GDM1 (cell line): ENCODE measurements around the gene GXYLT1.
"Not testable (repeated sequence)": the region's sequence is repeated elsewhere in the genome, so short reads cannot be mapped to it uniquely, and the experiment has no call there.

Source experiments
- DNase-seq: peaks from one replicate; lab custom pipeline; 2025; lab: John Stamatoyannopoulos, UW

The GXYLT1 gene

GRCh38 chr12:42144158-42144407 lies 591 bp downstream of the GXYLT1 start:
- DNase-seq, result no peak

DNA sequence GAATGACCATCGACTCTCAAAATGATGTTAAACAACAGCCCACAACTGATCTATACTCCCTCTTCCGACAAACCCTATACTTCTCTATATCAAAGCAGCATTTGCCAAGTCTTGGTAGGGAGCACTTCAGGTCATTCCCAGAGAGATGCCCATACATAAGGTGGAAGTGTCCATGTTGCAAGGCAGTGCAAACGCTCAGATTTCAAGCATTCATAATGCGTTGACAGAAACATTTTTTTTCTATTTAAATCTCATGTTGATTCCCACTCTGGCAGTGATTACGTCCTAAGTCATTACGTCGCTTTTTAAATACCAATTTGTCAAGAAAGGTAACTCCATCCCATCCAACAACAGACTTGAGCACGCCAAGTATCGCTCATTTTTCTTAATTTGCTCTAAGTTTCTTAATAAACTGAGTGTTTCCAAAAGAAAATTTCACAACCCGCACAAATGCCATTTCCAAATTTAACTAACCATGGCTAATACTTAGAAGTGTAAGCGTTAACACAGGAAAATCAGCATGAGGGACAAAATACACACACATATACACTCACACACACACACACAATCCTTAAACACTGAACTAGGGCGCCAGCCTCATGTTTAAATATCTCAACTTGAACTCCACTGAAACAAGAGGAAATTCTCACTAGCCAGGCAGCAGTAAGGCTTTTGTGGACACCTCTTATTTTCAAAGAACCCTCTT lies 1.1 kb downstream of the GXYLT1 start:
- DNase-seq, result no peak

DNA sequence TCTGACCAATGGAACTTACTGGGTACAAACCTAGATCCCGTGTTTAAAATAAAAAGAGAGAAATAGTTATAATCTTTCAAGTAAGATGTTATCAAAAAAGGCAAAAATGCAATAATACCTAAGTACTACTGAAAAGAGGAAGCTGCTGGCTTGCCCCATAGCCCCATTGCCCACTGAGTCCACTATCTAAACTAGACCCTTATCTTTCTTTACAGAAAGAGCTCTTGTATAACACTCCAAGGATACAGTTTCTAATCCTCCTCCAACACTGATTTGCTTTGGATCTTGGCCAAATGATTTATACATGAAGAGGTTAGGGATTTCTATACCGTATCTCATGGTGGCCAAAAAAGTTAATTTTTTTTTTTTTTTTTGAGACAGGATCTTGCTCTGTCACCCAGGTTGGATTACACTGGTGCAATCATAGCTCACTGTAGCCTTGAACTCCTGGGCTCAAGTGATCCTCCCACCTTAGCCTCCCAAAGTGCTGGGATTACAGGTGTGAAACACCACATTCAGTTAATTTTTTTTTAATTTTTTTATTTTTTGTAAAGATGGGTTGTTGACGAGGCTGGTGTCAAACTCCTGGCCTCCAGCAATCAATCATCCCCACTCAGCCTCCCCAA lies 2.6 kb downstream of the GXYLT1 start:
- DNase-seq, result no peak

DNA sequence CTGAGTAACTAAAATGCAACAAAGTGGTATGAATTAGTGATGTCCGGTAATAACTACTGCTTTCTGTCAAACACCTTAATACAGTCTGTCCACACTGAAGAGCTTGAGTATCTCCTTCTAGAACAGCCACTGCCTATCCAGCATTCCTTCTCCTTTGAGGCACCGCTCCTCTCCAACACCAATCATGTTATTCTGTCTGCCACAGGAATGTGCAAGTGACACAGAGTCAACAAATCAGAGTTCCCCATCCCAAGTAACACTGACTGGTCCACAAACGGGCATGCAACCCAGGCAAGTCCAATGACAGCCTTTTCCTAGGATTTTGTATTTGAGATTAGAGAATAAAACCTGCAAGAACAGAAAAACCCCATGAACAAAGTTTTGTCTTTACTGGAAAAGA lies 3.8 kb downstream of the GXYLT1 start:
- DNase-seq, result no peak

- DNase-seq, result no peak
Observed at GRCh38 chr12:42135259-42135814, 9.3 kb downstream of the GXYLT1 start.

DNA sequence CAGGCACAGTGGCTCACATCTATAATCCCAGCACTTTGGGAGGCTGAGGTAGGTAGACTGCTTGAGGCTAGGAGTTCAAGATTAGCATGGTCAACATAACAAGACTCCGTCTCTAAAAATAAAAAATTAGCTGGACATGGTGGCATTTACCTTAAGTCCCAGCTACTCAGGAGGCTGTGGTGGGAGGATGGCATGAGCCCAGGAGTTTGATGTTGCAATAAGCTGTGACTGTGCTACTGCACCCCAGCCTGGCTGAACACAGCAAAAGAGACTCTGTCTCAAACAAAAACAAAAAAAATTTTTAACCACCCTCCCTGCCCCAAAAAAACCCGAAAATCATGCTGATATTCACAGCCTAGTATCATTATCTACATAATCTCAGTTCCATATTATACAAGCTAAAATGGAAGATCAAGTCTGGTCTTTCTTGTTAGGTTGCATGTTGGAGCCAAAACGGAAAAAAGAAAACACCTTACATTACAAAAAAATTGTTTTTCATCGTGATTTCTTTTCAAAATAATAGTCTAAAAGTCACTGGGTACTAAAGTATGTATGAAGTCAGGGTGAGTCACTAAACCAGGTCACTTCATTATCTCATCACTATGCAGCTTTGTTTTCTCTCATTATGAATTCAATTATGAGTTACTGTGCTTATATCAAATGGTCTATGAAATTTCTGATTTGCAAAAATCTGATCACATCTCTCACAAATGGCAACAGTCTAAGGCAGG lies 13.8 kb downstream of the GXYLT1 start:
- DNase-seq, result no peak

DNA sequence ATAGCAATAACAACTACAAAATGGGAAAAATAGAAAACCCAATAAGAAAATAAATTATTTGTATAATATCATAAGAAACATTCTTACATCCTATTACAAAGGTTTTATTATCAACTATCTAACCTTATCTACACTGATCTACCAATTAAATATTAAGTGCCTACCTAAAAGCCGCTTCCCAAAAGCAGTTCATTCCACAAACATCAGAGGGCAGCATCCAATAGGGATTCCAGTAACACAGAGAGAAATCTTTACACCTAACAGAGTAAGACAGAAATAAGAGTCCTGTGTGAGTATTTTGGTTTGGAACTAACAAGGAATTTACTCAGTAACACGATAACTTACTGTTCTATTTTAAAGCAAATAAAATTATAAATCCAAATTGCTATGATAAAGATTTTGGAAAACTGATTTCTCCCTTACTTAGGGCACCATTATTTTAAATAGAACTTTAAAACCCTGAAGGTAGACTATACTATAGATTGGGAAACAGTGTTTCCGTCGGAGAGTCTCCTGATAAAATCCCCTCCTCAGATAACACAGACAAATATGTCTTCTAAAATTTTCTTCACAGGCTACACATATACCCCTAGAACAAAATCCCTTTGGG lies 15.0 kb downstream of the GXYLT1 start:
- no peak for DNase-seq

DNA sequence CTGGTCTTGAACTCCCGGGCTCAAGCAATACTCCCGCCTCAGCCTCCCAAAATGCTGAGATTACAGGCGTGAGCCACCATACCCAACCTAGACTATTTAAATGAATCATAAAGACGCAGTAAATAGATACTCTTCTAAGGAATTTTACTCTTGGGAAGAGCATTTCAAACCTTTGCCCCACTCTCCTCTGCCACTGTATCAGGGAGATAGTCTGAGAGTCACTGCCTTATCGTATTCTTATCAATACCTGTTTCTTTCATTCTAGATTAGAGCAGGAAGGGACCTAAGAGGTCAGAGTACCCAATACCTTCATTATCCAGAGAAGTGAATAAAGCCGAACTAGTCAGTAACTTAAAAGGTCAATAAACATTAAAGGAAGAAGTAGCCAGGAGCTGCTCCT lies 15.8 kb downstream of the GXYLT1 start:
- no peak for DNase-seq

- no peak for DNase-seq
Observed at GRCh38 chr12:42128327-42128726, 16.3 kb downstream of the GXYLT1 start.

DNA sequence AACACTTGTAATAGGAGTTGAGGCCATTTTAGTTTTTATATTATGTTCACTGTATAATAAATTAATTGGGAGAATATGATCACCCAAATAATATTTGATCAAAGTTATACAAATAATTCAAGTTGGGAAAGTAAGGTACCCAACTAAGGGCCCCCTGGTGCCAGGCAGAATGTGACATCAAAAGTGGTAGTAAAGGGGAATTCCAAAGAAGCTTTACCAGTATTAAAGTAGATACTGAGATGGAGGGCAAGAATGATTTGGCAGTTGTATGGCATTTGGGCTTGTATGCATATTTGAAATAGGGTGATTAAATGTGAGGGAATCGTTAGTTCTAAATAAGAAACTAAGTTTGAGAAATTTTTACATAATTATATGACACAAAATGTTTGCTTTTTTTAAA lies 17.7 kb downstream of the GXYLT1 start:
- DNase-seq, result no peak

DNA sequence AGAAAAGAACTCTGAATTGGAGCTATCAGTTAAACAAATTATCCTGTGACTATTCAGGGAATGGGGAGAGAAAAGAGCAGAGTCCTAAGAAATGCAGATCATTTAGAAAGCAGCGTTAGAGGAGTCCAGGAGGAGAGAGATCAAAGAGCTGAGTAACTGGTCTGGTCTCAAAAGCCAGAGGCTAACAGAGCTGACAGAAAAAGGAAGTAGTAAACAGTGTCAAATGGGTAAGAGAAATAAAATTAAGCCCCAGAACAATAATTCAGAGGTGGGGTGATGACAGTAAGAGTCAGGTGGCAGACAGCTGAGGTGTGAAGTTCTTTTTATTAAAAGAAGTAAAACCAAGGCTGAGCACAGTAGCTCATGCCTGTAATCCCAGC lies 19.3 kb downstream of the GXYLT1 start:
- DNase-seq, result no peak

DNA sequence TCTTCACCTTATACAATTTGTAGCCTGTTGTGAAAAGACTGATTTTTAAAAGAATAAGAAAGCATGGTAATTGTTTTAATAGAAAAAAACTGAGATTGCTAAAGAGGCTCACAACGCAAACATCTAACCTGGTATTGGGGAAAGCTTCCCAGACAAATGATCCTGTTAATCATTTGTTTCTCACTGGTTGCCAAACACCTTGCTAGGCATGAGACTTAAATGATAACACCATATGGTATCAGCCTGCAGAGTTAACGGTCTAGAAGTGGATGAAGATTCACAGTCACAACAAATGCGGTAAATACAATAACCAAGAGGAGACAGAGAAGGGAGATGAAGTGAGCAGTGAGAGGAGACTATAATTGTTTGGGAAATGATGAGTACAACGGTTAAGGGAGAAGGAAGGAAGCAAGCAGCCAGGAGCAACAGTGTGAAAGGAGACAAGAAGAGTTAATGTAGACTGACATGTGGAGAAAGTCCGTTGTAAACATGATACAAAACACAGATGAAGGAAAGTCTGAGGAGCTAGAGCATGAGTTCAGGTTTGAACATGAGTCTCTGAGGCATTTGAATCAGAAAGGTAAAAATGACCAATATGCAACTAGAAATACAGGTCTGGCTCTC lies 19.8 kb downstream of the GXYLT1 start:
- no peak for DNase-seq

DNA sequence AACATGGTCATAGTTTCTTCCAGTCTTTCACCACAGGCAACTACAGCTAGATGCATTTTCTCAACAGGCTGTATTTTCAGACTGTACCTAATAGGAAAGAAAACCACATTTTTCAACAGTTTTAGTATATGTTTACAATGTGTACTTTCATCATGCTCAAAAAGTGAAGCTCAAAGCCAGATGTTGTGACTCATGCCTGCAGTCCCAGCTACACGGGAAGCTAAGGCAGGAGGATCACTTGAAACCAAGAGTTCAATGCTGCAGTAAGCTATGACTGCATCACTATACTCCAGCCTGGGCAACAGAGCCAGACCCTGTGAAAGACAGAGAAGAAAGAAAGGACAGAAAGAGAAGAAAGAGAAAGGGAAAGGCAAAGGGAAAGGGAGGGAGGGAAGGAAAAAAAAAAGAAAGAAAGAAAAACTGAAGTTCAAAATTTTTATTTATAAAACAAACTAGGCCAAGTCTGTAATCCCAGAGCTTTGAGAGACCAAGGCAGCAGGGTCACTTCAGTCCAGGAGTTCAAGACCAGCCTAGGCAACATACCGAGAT lies 25.5 kb downstream of the GXYLT1 start:
- no peak for DNase-seq

GRCh38 chr12:42118136-42118879 lies 26.4 kb downstream of the GXYLT1 start:
- no peak for DNase-seq

DNA sequence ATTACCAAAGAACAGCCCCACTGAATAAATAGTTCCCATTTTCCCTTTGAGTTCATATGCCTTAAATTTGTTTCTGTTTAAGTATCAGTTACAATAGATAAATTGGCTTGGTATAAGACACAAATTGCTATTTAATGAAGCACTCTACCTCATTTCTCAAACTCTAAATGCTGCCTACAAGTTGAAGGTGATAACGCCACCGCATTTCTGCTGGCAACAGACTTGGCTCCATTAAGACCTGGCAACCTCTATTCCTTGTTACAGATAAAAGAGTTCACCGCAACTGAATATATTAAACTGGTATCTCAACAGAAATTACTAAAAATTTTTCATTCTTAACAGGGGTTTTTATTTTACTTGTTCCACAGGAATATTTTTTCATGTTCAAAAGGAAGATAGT lies 35.6 kb downstream of the GXYLT1 start:
- no peak for DNase-seq

DNA sequence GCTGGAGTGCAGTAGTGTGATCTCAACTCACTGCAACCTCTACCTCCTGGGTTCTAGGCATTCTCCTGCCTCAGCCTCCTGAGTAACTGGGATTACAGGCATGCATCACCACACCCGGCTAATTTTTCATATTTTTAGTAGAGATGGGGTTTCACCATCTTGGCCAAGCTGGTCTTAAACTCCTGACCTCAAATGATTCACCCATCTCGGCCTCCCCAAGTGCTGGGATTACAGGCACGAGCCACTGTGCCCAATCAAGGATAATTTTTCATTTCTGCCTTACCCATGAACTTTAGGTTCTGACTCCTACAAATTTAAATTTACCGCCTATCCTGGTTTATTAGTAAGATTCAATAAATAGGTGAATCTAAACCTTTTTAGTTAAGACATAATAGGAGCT lies 37.9 kb downstream of the GXYLT1 start:
- not testable (repeated sequence) for DNase-seq

GRCh38 chr12:42104784-42105183 lies 39.9 kb downstream of the GXYLT1 start:
- no peak for DNase-seq

- DNase-seq, result no peak
Observed at GRCh38 chr12:42104087-42104486, 40.6 kb downstream of the GXYLT1 start.

DNA sequence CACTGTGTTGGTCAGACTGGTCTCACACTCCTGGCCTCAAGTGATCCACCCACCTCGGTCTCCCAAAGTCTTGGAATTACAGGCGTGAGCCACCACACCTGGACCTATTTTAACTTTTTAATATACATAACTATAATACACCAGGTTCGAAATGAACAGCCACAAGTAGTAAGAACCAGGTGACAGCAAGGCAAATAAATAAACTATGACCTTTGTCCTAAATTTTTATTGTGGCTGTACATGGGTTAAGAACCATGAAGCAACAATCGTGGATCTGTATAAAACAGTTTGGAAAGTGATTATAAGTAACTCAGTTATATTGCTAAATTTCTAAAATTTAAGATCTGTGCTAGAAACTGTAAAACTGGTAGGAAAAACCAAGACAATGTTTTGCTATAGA lies 41.5 kb downstream of the GXYLT1 start:
- no peak for DNase-seq

- DNase-seq, result no peak
Observed at GRCh38 chr12:42102720-42103119, 42.0 kb downstream of the GXYLT1 start.

- no peak for DNase-seq
Observed at GRCh38 chr12:42099433-42099832, 45.2 kb downstream of the GXYLT1 start.
